ENCODE measurements around the gene OR52E2. TPM values are rescaled to one million over a fixed set of nuclear protein-coding genes. Genes with fewer than 3 reads are reported as not detected.
"Not testable (repeated sequence)": the region's sequence is repeated elsewhere in the genome, so short reads cannot be mapped to it uniquely, and the experiment has no call there.

The OR52E2 gene
- total and polyA plus RNA-seq, 2 of the 4 experiments (the other 2 are of a cell fraction) = not detected

- Histone ChIP-seq H3K9ac (ENCODE audit: low read depth, low read length) (no peak overlapping the region), H3K14ac (replicated peaks; ENCODE audit: low read depth, low read length) (no peak overlapping the region), H3K27me3 (ENCODE audit: control insufficient read depth, insufficient read depth, low read length) (no peaks in the 10 kb centered on the region; the same call in 1 of the 2 replicates), H4K91ac (ENCODE audit: insufficient read depth, low read depth, low read length) (no peak overlapping the region), H2AK9ac (replicated peaks; ENCODE audit: low read depth, low read length, poor library complexity) (no peak overlapping the region), H3K23ac (ENCODE audit: low read depth, low read length) (no peak overlapping the region), H3K4me2 (ENCODE audit: low read depth, low read length) (no peak overlapping the region), H3K4ac (ENCODE audit: low read depth, low read length) (no peak overlapping the region), H3K79me1 (ENCODE audit: low read depth in 1 of 2, low read length in 2 of 2) (no peaks in the 10 kb centered on the region), H3K18ac (ENCODE audit: low read depth, low read length) (no peak overlapping the region), H3K9me3 (ENCODE audit: control insufficient read depth, insufficient read depth, low read length) (no peaks in the 10 kb centered on the region), H3K56ac (ENCODE audit: extremely low read depth, insufficient read depth, low read length) (no peak overlapping the region), H2BK15ac (ENCODE audit: low read depth, low read length) (no peak overlapping the region), H2BK5ac (ENCODE audit: low read depth, low read length, poor library complexity, severe bottlenecking) (no peak overlapping the region), H3K4me3 (ENCODE audit: insufficient read depth, low read depth, low read length) (no peak overlapping the region), H3K36me3 (ENCODE audit: control insufficient read depth, insufficient read depth, low read length) (no peaks in the 10 kb centered on the region), H2AFZ (replicated peaks; ENCODE audit: low read length, poor library complexity) (no peak overlapping the region), H2AK5ac (ENCODE audit: low read depth, low read length) (no peak overlapping the region), H4K8ac (ENCODE audit: low read depth in 2 of 2, low read length in 2 of 2) (no peak overlapping the region), H3K4me1 (ENCODE audit: control insufficient read depth, insufficient read depth, low read length) (no peaks in the 10 kb centered on the region), H2BK120ac (ENCODE audit: low read depth, low read length) (no peak overlapping the region), H3K9me1 (ENCODE audit: insufficient read depth, low read length) (no peaks in the 10 kb centered on the region), H2BK20ac (ENCODE audit: low read depth, low read length) (no peak overlapping the region), H4K20me1 (ENCODE audit: insufficient read depth, low read length) (no peaks in the 10 kb centered on the region), H3K27ac (ENCODE audit: insufficient read depth, low read length) (no peak overlapping the region), H4K5ac (ENCODE audit: low read depth, low read length) (no peak overlapping the region)
- dilution Hi-C loops (cut with HindIII; ENCODE audit: low sequenced_read_pairs, unreplicated experiment) (no loop called here), intact Hi-C loops (cut with micrococcal nuclease) (no loop called here), in situ Hi-C loops (cut with MboI; ENCODE audit: low sequenced_read_pairs) (no loop called here)
- ATAC-seq (ENCODE audit: low read depth) = no peak
- no CpG with 5 or more reads among the region's 1 CpG for WGBS, 2 experiments (ENCODE audit: extremely low coverage in 2 of 2, insufficient read length in 1 of 2)
- DNase-seq = no peak
- POLR2A ChIA-PET (ENCODE audit: unreplicated experiment) = no interaction called here
- BruUV-seq (replicated peaks) = no TSS peak
- CTCF ChIA-PET = interaction anchor here (1.0 kb wide), 2 partner anchors 9 to 11 kb away, joined by 3 to 5 read pairs; no protein-coding TSS in a partner anchor
- TF ChIP-seq USF2 (IDR thresholded peaks at IDR 0.05; ENCODE audit: low read depth, low read length) (no peak), POLR2A (IDR thresholded peaks at IDR 0.05; ENCODE audit: low read depth, low read length) (no peak), FOS (IDR thresholded peaks at IDR 0.05; ENCODE audit: low read depth, low read length) (no peak), RCOR1 (IDR thresholded peaks at IDR 0.05; ENCODE audit: insufficient replicate concordance, low read length) (no peak), MXI1 (IDR thresholded peaks at IDR 0.05; ENCODE audit: borderline replicate concordance, low read depth, low read length) (no peak), SMC3 (IDR thresholded peaks at IDR 0.05; ENCODE audit: low read depth, low read length) (no peak)
Measured at GRCh38 chr11:5065027-5065426, 5.6 kb upstream of the OR52E2 start.

- H3K18ac ChIP-seq (ENCODE audit: low read depth, low read length); H3K27ac ChIP-seq (ENCODE audit: insufficient read depth, low read length); dilution Hi-C loops (cut with HindIII; ENCODE audit: low sequenced_read_pairs, unreplicated experiment); CTCF ChIA-PET; H3K14ac ChIP-seq (replicated peaks; ENCODE audit: low read depth, low read length); H3K9ac ChIP-seq (ENCODE audit: low read depth, low read length); H3K36me3 ChIP-seq (ENCODE audit: control insufficient read depth, insufficient read depth, low read length); H2BK15ac ChIP-seq (ENCODE audit: low read depth, low read length); in situ Hi-C loops (cut with MboI; ENCODE audit: low sequenced_read_pairs); H2BK120ac ChIP-seq (ENCODE audit: low read depth, low read length); H4K8ac ChIP-seq (ENCODE audit: low read depth in 2 of 2, low read length in 2 of 2); H2AFZ ChIP-seq (replicated peaks; ENCODE audit: low read length, poor library complexity); H3K4me3 ChIP-seq (ENCODE audit: insufficient read depth, low read depth, low read length); H3K56ac ChIP-seq (ENCODE audit: extremely low read depth, insufficient read depth, low read length); BruUV-seq (replicated peaks); ATAC-seq (ENCODE audit: low read depth); H3K27me3 ChIP-seq (ENCODE audit: control insufficient read depth, insufficient read depth, low read length); H4K91ac ChIP-seq (ENCODE audit: insufficient read depth, low read depth, low read length); H3K4me1 ChIP-seq (ENCODE audit: control insufficient read depth, insufficient read depth, low read length); H2BK20ac ChIP-seq (ENCODE audit: low read depth, low read length); H3K9me3 ChIP-seq (ENCODE audit: control insufficient read depth, insufficient read depth, low read length); H4K20me1 ChIP-seq (ENCODE audit: insufficient read depth, low read length); H2AK9ac ChIP-seq (replicated peaks; ENCODE audit: low read depth, low read length, poor library complexity); H3K23ac ChIP-seq (ENCODE audit: low read depth, low read length); H2AK5ac ChIP-seq (ENCODE audit: low read depth, low read length); H3K4ac ChIP-seq (ENCODE audit: low read depth, low read length); H3K79me1 ChIP-seq (ENCODE audit: low read depth in 1 of 2, low read length in 2 of 2); H4K5ac ChIP-seq (ENCODE audit: low read depth, low read length); intact Hi-C loops (cut with micrococcal nuclease); POLR2A ChIA-PET (ENCODE audit: unreplicated experiment); H3K4me2 ChIP-seq (ENCODE audit: low read depth, low read length); DNase-seq; H3K9me1 ChIP-seq (ENCODE audit: insufficient read depth, low read length); H2BK5ac ChIP-seq (ENCODE audit: low read depth, low read length, poor library complexity, severe bottlenecking): not testable (repeated sequence)
- no CpG with 5 or more reads among the region's 5 CpGs for WGBS, 2 experiments (ENCODE audit: extremely low coverage in 2 of 2, insufficient read length in 1 of 2)
Measured at GRCh38 chr11:5058679-5059078, 748 bp downstream of the OR52E2 start.
